Neutrophil (primary cell): Measurements from ENCODE around the gene HK1.

ENCODE experiments used
- H3K27ac ChIP-seq: fragments of 200-600 bp; sonication (generic); 2 replicates; pipeline ENCODE4 v1.5.1; 2016; ENCODE audit warnings: mild to moderate bottlenecking, moderate library complexity
- H3K27me3 ChIP-seq: fragments of 200-600 bp; sonication (generic); 2 replicates; pipeline ENCODE4 v1.6.0; 2016; ENCODE audit warnings: mild to moderate bottlenecking
- H3K36me3 ChIP-seq: fragments of 200-600 bp; sonication (generic); 2 replicates; pipeline ENCODE4 v1.5.1; 2017
- H3K4me1 ChIP-seq, 2 experiments: fragments of 200-600 bp in 1 of 2; sonication (generic) in 1 of 2; 1 replicate in 1 of 2; 2 replicates in 1 of 2; pipeline versions ENCODE4 v1.5.1 to v1.6.1; 2013 to 2016; ENCODE audit warnings: low read depth in 1 of 2, low read length in 1 of 2, mild to moderate bottlenecking in 1 of 2, moderate library complexity in 1 of 2; ENCODE audit not compliant: control insufficient read depth in 1 of 2, insufficient read depth in 1 of 2
- H3K4me3 ChIP-seq, 2 experiments: fragments of 200-600 bp in 1 of 2; sonication (generic) in 1 of 2; 1 replicate in 1 of 2; 2 replicates in 1 of 2; pipeline ENCODE4 v1.5.1; 2013 to 2016; ENCODE audit warnings: low read depth in 1 of 2, low read length in 1 of 2, mild to moderate bottlenecking in 1 of 2, moderate library complexity in 1 of 2
- H3K9me3 ChIP-seq: fragments of 200-600 bp; sonication (generic); 2 replicates; pipeline ENCODE4 v1.5.1; 2016
- CTCF ChIP-seq: fragments of 200-600 bp; sonication (generic); IDR thresholded peaks from 2 replicates; pipeline ENCODE4 v1.5.1; 2016; ENCODE audit warnings: antibody characterized with exemption

The HK1 gene

GRCh38 chr10:69234447-69234846 is 43.8 kb upstream of the HK1 start:
- Histone ChIP-seq H3K27me3 (no peaks in the 10 kb centered on the region), H3K27ac (no peak overlapping the region), H3K4me3 (no peak overlapping the region), H3K4me1 (peaks cover under 1 to 6% of the 10 kb centered on the region in 2 experiments), H3K36me3 (no peaks in the 10 kb centered on the region), H3K9me3 (no peaks in the 10 kb centered on the region)
- no peak for TF ChIP-seq CTCF

GRCh38 chr10:69237528-69238159 is 40.7 kb upstream of the HK1 start:
- Histone ChIP-seq H3K27ac (no peak overlapping the region), H3K9me3 (no peaks in the 10 kb centered on the region), H3K27me3 (no peaks in the 10 kb centered on the region), H3K36me3 (no peaks in the 10 kb centered on the region), H3K4me1 (peaks cover 4 to 8% of the 10 kb centered on the region in 2 experiments), H3K4me3 (no peak overlapping the region)
- TF ChIP-seq CTCF = peak; percentile 92

- Histone ChIP-seq H3K36me3 (no peaks in the 10 kb centered on the region), H3K4me3 (no peak overlapping the region), H3K4me1 (peaks cover 4 to 8% of the 10 kb centered on the region in 2 experiments), H3K9me3 (no peaks in the 10 kb centered on the region), H3K27ac (no peak overlapping the region), H3K27me3 (no peaks in the 10 kb centered on the region)
- no peak for TF ChIP-seq CTCF
Measured at GRCh38 chr10:69239136-69239535, 39.2 kb upstream of the HK1 start.

GRCh38 chr10:69239816-69240434 is 38.4 kb upstream of the HK1 start:
- no peak overlapping the region for H3K27ac ChIP-seq
- H3K36me3 ChIP-seq = no peaks in the 10 kb centered on the region
- H3K4me3 ChIP-seq = no peak overlapping the region
- H3K4me1 ChIP-seq = peaks cover 4 to 8% of the 10 kb centered on the region in 2 experiments
- no peaks in the 10 kb centered on the region for H3K27me3 ChIP-seq
- no peaks in the 10 kb centered on the region for H3K9me3 ChIP-seq
- TF ChIP-seq CTCF = no peak

GRCh38 chr10:69240455-69240854 is 37.8 kb upstream of the HK1 start:
- Histone ChIP-seq H3K27me3 (no peaks in the 10 kb centered on the region), H3K4me1 (peaks cover 4 to 8% of the 10 kb centered on the region in 2 experiments)
- no peak for TF ChIP-seq CTCF

More at GRCh38 chr10:69240455-69240854, 37.8 kb upstream of the HK1 start:
- no peaks in the 10 kb centered on the region for H3K9me3 ChIP-seq
- no peak overlapping the region for H3K4me3 ChIP-seq
- H3K27ac ChIP-seq = no peak overlapping the region
- H3K36me3 ChIP-seq = no peaks in the 10 kb centered on the region
